Loucy (cell line): ENCODE results near the gene PROX2.

Experiments
- H2AFZ ChIP-seq: fragments of 200-600 bp; sonication (generic); 2 replicates; pipeline ENCODE4 v1.6.0; 2016; ENCODE audit warnings: antibody characterized with exemption, mild to moderate bottlenecking, low read length, moderate library complexity
- H3F3A ChIP-seq: fragments of 200-600 bp; 2 replicates; pipeline ENCODE4 v1.6.0; 2016; ENCODE audit warnings: antibody characterized with exemption, low read depth, mild to moderate bottlenecking
- H3K27me3 ChIP-seq: fragments of 200-600 bp; sonication (generic); 2 replicates; pipeline ENCODE4 v1.6.1; 2014; ENCODE audit warnings: low read length, mild to moderate bottlenecking; ENCODE audit not compliant: insufficient read depth, poor library complexity, severe bottlenecking
- H3K36me3 ChIP-seq: fragments of 200-600 bp; sonication (generic); 2 replicates; pipeline ENCODE4 v1.6.1; 2016; ENCODE audit warnings: low read length; ENCODE audit not compliant: insufficient read depth
- H3K4me1 ChIP-seq: fragments of 200-600 bp; sonication (generic); 2 replicates; pipeline ENCODE4 v1.5.1; 2014; ENCODE audit warnings: low read length, mild to moderate bottlenecking; ENCODE audit not compliant: insufficient read depth, poor library complexity, severe bottlenecking
- H3K4me2 ChIP-seq: fragments of 200-600 bp; sonication (generic); 2 replicates; pipeline ENCODE4 v1.6.0; 2014; ENCODE audit warnings: antibody characterized with exemption, low read length, low read depth, mild to moderate bottlenecking; ENCODE audit not compliant: poor library complexity, severe bottlenecking
- H3K4me3 ChIP-seq: fragments of 200-600 bp; sonication (generic); 2 replicates; pipeline ENCODE4 v1.5.1; 2014; ENCODE audit warnings: low read length, mild to moderate bottlenecking, mixed read lengths; ENCODE audit not compliant: poor library complexity, severe bottlenecking
- H3K79me2 ChIP-seq: fragments of 200-600 bp; sonication (generic); 2 replicates; pipeline ENCODE4 v1.6.1; 2014; ENCODE audit warnings: low read length; ENCODE audit not compliant: insufficient read depth
- H3K9ac ChIP-seq: fragments of 200-600 bp; sonication (generic); 2 replicates; pipeline ENCODE4 v1.6.0; 2014; ENCODE audit warnings: mild to moderate bottlenecking, low read depth, low read length, moderate library complexity; ENCODE audit not compliant: poor library complexity, severe bottlenecking
- H3K9me2 ChIP-seq: fragments of 200-600 bp; sonication (generic); replicated peaks from 2 replicates; pipeline ENCODE4 v1.6.1; 2016; ENCODE audit warnings: low read depth, low read length, mixed read lengths
- H3K9me3 ChIP-seq: fragments of 200-600 bp; sonication (generic); 2 replicates; pipeline ENCODE4 v1.6.1; 2014; ENCODE audit warnings: mild to moderate bottlenecking, antibody characterized with exemption, low read length, low read depth; ENCODE audit not compliant: insufficient read depth
- H4K20me1 ChIP-seq: fragments of 200-600 bp; sonication (generic); 2 replicates; pipeline ENCODE4 v1.6.0; 2014; ENCODE audit warnings: antibody characterized with exemption, low read length, mild to moderate bottlenecking; ENCODE audit not compliant: insufficient read depth, poor library complexity, severe bottlenecking
- EZH2phosphoT487 ChIP-seq: fragments of 200-600 bp; IDR thresholded peaks from 2 replicates; pipeline ENCODE4 v1.6.1; 2018; ENCODE audit warnings: antibody characterized with exemption, mild to moderate bottlenecking, moderate library complexity, borderline replicate concordance
- TF ChIP-seq, protein P1 (sequence below): fragments of 200-600 bp; sonication (generic); conservative IDR thresholded peaks from 2 replicates; pipeline ENCODE4 v1.5.1; 2014; ENCODE audit warnings: mild to moderate bottlenecking, antibody characterized with exemption, low read length

PROX2 gene

GRCh38 chr14:74860899-74861733 is 14.8 kb downstream of the PROX2 start:
- no peak overlapping the region for H3K9ac ChIP-seq
- no peaks in the 10 kb centered on the region for H3K27me3 ChIP-seq
- no peaks in the 10 kb centered on the region for H3K4me1 ChIP-seq
- H3F3A ChIP-seq, result no peaks in the 10 kb centered on the region
- H3K79me2 ChIP-seq, result no peaks in the 10 kb centered on the region
- no peaks in the 10 kb centered on the region for H4K20me1 ChIP-seq
- H2AFZ ChIP-seq, result no peak overlapping the region
- no peak for TF ChIP-seq EZH2phosphoT487
- TF ChIP-seq, protein P1, sequence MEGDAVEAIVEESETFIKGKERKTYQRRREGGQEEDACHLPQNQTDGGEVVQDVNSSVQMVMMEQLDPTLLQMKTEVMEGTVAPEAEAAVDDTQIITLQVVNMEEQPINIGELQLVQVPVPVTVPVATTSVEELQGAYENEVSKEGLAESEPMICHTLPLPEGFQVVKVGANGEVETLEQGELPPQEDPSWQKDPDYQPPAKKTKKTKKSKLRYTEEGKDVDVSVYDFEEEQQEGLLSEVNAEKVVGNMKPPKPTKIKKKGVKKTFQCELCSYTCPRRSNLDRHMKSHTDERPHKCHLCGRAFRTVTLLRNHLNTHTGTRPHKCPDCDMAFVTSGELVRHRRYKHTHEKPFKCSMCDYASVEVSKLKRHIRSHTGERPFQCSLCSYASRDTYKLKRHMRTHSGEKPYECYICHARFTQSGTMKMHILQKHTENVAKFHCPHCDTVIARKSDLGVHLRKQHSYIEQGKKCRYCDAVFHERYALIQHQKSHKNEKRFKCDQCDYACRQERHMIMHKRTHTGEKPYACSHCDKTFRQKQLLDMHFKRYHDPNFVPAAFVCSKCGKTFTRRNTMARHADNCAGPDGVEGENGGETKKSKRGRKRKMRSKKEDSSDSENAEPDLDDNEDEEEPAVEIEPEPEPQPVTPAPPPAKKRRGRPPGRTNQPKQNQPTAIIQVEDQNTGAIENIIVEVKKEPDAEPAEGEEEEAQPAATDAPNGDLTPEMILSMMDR, result peak; percentile 88
- no peaks in the 10 kb centered on the region for H3K9me3 ChIP-seq
- no peaks in the 10 kb centered on the region for H3K36me3 ChIP-seq
- H3K4me3 ChIP-seq, result no peak overlapping the region
- H3K9me2 ChIP-seq, result no peaks in the 10 kb centered on the region
- no peak overlapping the region for H3K4me2 ChIP-seq

DNA sequence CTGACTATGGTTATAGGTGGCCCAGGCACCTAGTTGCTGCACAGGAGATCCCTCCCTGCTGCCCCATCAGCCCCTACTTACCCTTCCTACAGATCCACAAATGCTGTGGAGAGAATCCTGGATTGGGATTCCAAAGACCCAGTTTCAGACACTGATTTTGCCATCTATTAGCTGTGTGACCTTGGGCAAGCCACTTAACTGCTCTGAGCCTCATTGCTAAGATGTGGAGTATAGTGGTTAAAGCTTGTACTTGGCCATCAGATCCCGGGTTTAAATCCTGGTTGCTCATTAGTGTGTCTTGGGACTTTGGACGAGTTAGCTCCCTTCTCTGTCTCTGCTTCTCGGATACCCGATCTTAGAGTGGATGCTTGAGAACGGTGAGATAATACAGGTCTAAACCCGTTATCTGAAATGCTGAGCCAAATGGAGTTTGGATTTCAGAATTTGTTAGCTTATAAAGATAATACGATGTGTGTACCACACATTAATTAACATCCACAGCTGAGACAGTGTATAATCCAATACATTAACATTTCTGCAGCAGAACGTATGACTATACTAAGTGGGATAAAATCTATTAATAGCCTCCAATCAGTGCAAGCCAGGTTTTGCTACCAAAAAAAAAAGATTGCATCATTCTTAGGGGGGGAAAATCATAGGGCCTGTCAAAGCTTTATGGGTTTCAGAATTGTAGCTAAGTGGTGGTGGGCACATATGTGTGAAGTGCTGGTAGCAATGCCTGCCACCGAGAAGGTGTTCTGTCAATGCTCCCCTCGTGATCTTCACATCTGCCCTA is 16.0 kb downstream of the PROX2 start:
- no peaks in the 10 kb centered on the region for H3K36me3 ChIP-seq
- no peaks in the 10 kb centered on the region for H3K79me2 ChIP-seq
- H3K4me2 ChIP-seq, result no peak overlapping the region
- no peaks in the 10 kb centered on the region for H3F3A ChIP-seq
- no peak overlapping the region for H3K9ac ChIP-seq
- no peak overlapping the region for H2AFZ ChIP-seq
- H4K20me1 ChIP-seq, result no peaks in the 10 kb centered on the region
- no peaks in the 10 kb centered on the region for H3K9me3 ChIP-seq
- H3K4me3 ChIP-seq, result no peak overlapping the region
- TF ChIP-seq EZH2phosphoT487, result no peak
- TF ChIP-seq, protein P1, result no peak
- no peaks in the 10 kb centered on the region for H3K9me2 ChIP-seq
- no peaks in the 10 kb centered on the region for H3K4me1 ChIP-seq
- no peaks in the 10 kb centered on the region for H3K27me3 ChIP-seq

- Histone ChIP-seq H2AFZ (no peak overlapping the region), H3K9me3 (no peaks in the 10 kb centered on the region), H3K36me3 (no peaks in the 10 kb centered on the region), H3K4me1 (no peaks in the 10 kb centered on the region), H4K20me1 (no peaks in the 10 kb centered on the region), H3K27me3 (no peaks in the 10 kb centered on the region), H3K9ac (no peak overlapping the region), H3K4me2 (no peak overlapping the region), H3K79me2 (no peaks in the 10 kb centered on the region), H3K4me3 (no peak overlapping the region), H3F3A (no peaks in the 10 kb centered on the region), H3K9me2 (no peaks in the 10 kb centered on the region)
- TF ChIP-seq, protein P1, result no peak
Observed at GRCh38 chr14:74858022-74858421, 17.9 kb downstream of the PROX2 start.
